Nephron (organoid): ENCODE data around the gene ADSS1.

Experiments used
- H3K27ac Mint-ChIP-seq, 3 experiments: 2 replicates each; pipeline ENCODE4 v1.8.0; 2020; ENCODE audit warnings: mixed read lengths in 3 of 3, mild to moderate bottlenecking in 2 of 3, moderate library complexity in 1 of 3
- H3K27me3 Mint-ChIP-seq: 2 replicates; pipeline ENCODE4 v1.8.0; 2021; ENCODE audit warnings: low read depth, mild to moderate bottlenecking, moderate library complexity, mixed read lengths
- H3K36me3 Mint-ChIP-seq: 2 replicates; pipeline ENCODE4 v1.8.0; 2020; ENCODE audit warnings: low read depth, mixed read lengths
- H3K4me1 Mint-ChIP-seq: 2 replicates; pipeline ENCODE4 v1.8.0; 2020; ENCODE audit warnings: mixed read lengths
- H3K4me3 Mint-ChIP-seq, 3 experiments: 2 replicates each; pipeline ENCODE4 v1.8.0; 2020; ENCODE audit warnings: mild to moderate bottlenecking in 3 of 3, mixed read lengths in 3 of 3, moderate library complexity in 2 of 3
- H3K9me3 Mint-ChIP-seq: 2 replicates; pipeline ENCODE4 v1.8.0; 2020; ENCODE audit warnings: mixed read lengths
- TF ChIP-seq, protein P1 (sequence below), 3 experiments: fragments of 200-600 bp; sonication (generic); IDR thresholded peaks; one replicate each; pipeline ENCODE4 v1.5.0; 2021; ENCODE audit warnings: antibody characterized with exemption in 3 of 3; ENCODE audit not compliant: unreplicated experiment in 3 of 3

The ADSS1 gene

DNA sequence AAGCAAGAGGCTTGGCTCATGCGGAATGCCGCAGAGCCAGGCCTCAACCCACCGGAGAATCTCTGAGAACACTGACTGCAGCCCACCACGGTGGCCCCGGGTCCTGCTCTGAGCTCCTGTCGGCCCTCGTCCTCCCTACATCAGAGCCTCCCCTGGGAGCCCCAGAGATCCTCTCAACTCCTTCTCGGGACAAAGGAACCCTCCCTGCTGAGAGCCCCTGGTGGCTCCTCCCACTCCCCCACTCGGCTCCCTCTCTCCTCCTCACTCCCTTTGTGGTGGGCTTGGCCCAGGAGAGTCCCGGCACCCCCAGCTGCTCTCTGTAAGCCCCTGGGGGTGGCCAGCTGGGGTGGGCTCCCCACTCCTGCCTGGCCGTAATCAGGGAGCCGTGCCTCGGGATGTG, 45.7 kb upstream of the ADSS1 start:
- Mint-ChIP-seq H3K4me1 (peaks cover 51% of the 10 kb centered on the region), H3K27me3 (no peaks in the 10 kb centered on the region), H3K27ac (peak overlapping the region; percentile 97 to 98 (median 97)), H3K36me3 (no peaks in the 10 kb centered on the region), H3K9me3 (peaks cover 3% of the 10 kb centered on the region), H3K4me3 (peak overlapping the region; percentile 81 to 83 (median 82))
- TF ChIP-seq, protein P1, sequence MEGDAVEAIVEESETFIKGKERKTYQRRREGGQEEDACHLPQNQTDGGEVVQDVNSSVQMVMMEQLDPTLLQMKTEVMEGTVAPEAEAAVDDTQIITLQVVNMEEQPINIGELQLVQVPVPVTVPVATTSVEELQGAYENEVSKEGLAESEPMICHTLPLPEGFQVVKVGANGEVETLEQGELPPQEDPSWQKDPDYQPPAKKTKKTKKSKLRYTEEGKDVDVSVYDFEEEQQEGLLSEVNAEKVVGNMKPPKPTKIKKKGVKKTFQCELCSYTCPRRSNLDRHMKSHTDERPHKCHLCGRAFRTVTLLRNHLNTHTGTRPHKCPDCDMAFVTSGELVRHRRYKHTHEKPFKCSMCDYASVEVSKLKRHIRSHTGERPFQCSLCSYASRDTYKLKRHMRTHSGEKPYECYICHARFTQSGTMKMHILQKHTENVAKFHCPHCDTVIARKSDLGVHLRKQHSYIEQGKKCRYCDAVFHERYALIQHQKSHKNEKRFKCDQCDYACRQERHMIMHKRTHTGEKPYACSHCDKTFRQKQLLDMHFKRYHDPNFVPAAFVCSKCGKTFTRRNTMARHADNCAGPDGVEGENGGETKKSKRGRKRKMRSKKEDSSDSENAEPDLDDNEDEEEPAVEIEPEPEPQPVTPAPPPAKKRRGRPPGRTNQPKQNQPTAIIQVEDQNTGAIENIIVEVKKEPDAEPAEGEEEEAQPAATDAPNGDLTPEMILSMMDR (IDR thresholded peaks at IDR 0.05; ENCODE audit: unreplicated experiment in 3 of 3): no peak

DNA sequence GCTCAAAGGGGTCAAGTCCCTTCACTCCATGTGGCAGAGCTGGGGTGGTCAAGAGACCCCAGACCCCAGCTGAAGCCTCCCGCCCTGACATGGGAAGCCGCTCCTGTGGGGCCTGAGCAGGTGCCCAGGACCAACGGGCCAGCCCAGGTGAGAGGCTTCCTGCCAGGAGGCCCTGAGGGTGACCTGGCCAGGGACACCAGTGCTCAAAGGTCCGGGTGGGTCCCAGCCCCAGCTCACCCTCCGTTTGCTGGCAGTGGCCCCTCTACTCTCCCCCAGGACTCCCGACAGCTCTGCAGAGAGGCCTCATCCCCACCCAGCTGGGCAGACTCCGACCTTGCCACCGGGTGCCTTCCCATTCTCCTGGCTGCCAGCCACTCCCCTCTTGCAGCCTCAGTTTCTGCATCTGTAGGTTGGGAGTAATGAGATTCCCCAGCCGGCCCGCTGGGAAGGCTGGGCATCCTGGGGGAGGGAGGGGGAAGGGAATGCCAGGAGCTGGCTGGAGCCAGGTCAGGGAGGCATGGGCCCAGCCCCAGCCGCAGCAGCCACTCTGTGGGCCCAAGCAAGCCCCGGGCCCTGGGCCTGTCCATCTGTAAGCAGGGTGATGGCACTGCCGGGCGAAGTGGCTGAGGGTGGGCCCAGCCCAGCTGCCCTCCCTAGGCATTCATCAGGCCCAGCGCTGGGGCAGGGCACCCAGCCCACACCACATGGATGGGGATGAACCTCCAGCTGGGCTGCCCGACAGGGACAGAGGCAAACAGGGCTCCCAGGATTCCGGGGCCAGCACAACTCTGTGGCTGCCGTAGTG, 44.9 kb upstream of the ADSS1 start:
- Mint-ChIP-seq H3K27ac (peak overlapping the region; percentile 97 to 98 (median 97)), H3K36me3 (no peaks in the 10 kb centered on the region), H3K27me3 (no peaks in the 10 kb centered on the region), H3K4me1 (peaks cover 53% of the 10 kb centered on the region), H3K4me3 (peak overlapping the region in 2 of 3 experiments; percentile 81 to 83), H3K9me3 (peaks cover under 1% of the 10 kb centered on the region)
- TF ChIP-seq, protein P1 (IDR thresholded peaks at IDR 0.05; ENCODE audit: unreplicated experiment in 3 of 3): no peak

DNA sequence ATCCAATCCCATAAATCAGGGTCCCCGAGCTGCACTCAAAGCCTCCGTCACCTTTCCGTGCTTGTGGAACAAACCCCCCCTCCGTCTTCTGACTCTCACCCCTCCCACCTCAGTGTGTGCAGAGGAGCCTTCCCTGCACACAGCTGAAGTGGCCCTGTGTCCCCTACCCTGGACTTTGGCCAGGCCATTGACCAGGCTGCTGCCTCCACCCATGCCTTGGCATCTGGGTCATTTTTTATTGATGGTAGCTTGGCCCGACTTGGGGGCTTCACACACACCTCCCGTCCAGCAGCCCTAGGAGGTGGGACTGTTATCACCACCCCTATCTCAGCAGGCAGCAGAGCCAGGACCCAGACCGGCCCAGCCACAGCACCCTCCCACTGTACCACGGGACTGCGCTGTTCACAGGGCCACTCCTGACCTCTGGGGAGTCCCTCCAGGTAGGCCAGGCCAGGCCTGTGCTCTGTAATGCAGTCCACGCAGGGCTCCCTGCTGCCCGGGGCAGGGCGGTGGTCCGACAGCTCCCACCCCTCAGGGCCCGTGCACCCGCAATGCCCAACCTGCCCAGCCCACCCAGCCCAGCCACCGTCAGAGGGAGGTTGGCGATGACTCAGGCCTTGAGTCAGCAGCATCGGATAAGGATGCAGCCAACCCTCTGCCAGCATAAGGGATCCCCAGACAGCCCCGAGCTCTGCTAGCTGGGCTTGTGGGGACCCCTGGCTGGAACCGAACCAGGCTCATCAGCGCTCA, 43.8 kb upstream of the ADSS1 start:
- H3K9me3 Mint-ChIP-seq: no peaks in the 10 kb centered on the region
- no peaks in the 10 kb centered on the region for H3K27me3 Mint-ChIP-seq
- TF ChIP-seq, protein P1 (IDR thresholded peaks at IDR 0.05; ENCODE audit: unreplicated experiment in 3 of 3): no peak
- peak overlapping the region in 2 of 3 experiments; percentile 63 to 65 for H3K4me3 Mint-ChIP-seq
- H3K36me3 Mint-ChIP-seq: no peaks in the 10 kb centered on the region
- H3K4me1 Mint-ChIP-seq: peaks cover 57% of the 10 kb centered on the region
- H3K27ac Mint-ChIP-seq: peak overlapping the region; percentile 89 to 97 (median 96)

GRCh38 chr14:104680806-104681688, 43.0 kb upstream of the ADSS1 start:
- H3K9me3 Mint-ChIP-seq: no peaks in the 10 kb centered on the region
- no peaks in the 10 kb centered on the region for H3K27me3 Mint-ChIP-seq
- H3K4me1 Mint-ChIP-seq: peaks cover 58% of the 10 kb centered on the region
- H3K27ac Mint-ChIP-seq: peak overlapping the region; percentile 89 to 97 (median 96)
- H3K36me3 Mint-ChIP-seq: no peaks in the 10 kb centered on the region
- TF ChIP-seq, protein P1 (IDR thresholded peaks at IDR 0.05; ENCODE audit: unreplicated experiment in 3 of 3): peak in 2 of 3 experiments; percentile 22 to 25
- peak overlapping the region; percentile 51 to 65 (median 57) for H3K4me3 Mint-ChIP-seq

DNA sequence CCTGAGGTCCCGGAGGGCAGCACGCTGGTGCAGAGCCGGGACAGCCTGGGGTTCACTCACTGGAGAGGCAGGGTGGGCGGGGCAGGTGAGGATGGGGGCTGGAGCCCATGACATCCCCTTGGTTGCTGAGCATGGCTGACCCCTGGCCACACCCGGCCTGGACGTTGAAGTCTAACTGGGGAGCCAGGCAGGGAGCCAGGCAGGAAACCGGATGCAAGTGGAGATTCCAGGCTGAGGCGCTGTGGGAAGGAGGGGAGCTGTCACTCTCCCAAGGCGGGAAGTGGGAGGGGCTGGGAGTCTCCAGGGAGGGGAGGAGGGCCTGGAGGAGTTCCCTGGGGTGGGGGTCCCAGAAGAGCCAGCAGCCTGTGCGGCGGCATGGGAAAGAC, 42.3 kb upstream of the ADSS1 start:
- peaks cover 56% of the 10 kb centered on the region for H3K4me1 Mint-ChIP-seq
- TF ChIP-seq, protein P1 (IDR thresholded peaks at IDR 0.05; ENCODE audit: unreplicated experiment in 3 of 3): no peak
- no peaks in the 10 kb centered on the region for H3K27me3 Mint-ChIP-seq
- H3K4me3 Mint-ChIP-seq: peak overlapping the region; percentile 40 to 73 (median 66)
- peak overlapping the region; percentile 89 to 97 (median 96) for H3K27ac Mint-ChIP-seq
- no peaks in the 10 kb centered on the region for H3K36me3 Mint-ChIP-seq
- H3K9me3 Mint-ChIP-seq: no peaks in the 10 kb centered on the region
